B cell (primary cell): ENCODE results near the gene PMP22.

Source experiments
- EZH2 ChIP-seq: IDR thresholded peaks from 2 replicates; pipeline ENCODE4 v1.6.1; 2012; ENCODE audit warnings: borderline replicate concordance, low read depth, mild to moderate bottlenecking, moderate library complexity, low read length; ENCODE audit not compliant: insufficient read depth, poor library complexity, severe bottlenecking
- TF ChIP-seq, protein P1 (sequence below): fragments of 200-600 bp; IDR thresholded peaks from one replicate; pipeline ENCODE4 v1.8.0; 2022; ENCODE audit warnings: antibody characterized with exemption, mild to moderate bottlenecking

DNA sequence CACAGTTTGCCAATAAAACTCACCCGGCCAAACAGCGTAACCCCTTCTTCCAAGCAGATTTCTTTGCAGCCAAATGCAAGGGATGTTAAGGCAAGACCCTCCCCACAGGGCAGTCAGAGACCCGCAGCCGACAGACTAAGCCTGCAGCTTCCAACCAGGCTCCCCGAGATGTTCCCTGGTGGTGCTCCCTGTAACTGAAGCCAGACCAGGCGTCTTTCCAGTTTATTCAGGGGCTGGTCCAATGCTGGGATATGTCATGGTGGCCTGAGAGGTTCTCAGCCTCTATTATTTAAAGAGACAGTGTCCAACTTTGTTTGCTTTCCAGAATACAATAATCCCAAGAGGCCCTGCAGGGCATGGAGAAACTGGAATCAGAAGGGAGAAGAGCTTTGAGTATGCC lies at the start of gene PMP22:
- TF ChIP-seq EZH2, result no peak
- TF ChIP-seq, protein P1, sequence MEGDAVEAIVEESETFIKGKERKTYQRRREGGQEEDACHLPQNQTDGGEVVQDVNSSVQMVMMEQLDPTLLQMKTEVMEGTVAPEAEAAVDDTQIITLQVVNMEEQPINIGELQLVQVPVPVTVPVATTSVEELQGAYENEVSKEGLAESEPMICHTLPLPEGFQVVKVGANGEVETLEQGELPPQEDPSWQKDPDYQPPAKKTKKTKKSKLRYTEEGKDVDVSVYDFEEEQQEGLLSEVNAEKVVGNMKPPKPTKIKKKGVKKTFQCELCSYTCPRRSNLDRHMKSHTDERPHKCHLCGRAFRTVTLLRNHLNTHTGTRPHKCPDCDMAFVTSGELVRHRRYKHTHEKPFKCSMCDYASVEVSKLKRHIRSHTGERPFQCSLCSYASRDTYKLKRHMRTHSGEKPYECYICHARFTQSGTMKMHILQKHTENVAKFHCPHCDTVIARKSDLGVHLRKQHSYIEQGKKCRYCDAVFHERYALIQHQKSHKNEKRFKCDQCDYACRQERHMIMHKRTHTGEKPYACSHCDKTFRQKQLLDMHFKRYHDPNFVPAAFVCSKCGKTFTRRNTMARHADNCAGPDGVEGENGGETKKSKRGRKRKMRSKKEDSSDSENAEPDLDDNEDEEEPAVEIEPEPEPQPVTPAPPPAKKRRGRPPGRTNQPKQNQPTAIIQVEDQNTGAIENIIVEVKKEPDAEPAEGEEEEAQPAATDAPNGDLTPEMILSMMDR, result no peak
